NT2/D1 (cell line): ENCODE measurements around the gene PRDM11.

Experiments
- DNase-seq: peaks from one replicate; pipeline ENCODE4 v3.0.0-alpha.2; 2011; ENCODE audit warnings: low read depth, low spot score
- H3K27me3 ChIP-seq: 2 replicates; pipeline ENCODE4 v1.6.0; 2011; ENCODE audit warnings: mild to moderate bottlenecking; ENCODE audit not compliant: insufficient read length, insufficient read depth
- H3K36me3 ChIP-seq: 2 replicates; pipeline ENCODE4 v1.6.1; 2011; ENCODE audit warnings: mild to moderate bottlenecking, low read length, mixed read lengths; ENCODE audit not compliant: insufficient read depth, insufficient read length
- H3K4me1 ChIP-seq: 2 replicates; pipeline ENCODE4 v1.5.1; 2011; ENCODE audit not compliant: insufficient read depth, insufficient read length
- H3K4me3 ChIP-seq: 2 replicates; pipeline ENCODE4 v1.5.1; 2011; ENCODE audit warnings: low read depth; ENCODE audit not compliant: insufficient read length
- H3K9ac ChIP-seq: 2 replicates; pipeline ENCODE4 v1.6.0; 2011; ENCODE audit warnings: low read depth; ENCODE audit not compliant: insufficient read length
- H3K9me3 ChIP-seq: 2 replicates; pipeline ENCODE4 v1.5.1; 2011; ENCODE audit warnings: mild to moderate bottlenecking, low read length; ENCODE audit not compliant: insufficient read depth
- SUZ12 ChIP-seq: IDR thresholded peaks from 2 replicates; pipeline ENCODE4 v1.6.1; 2011; ENCODE audit not compliant: insufficient read length, insufficient read depth; ENCODE audit errors: extremely low read depth
- YY1 ChIP-seq: IDR thresholded peaks from 2 replicates; pipeline ENCODE4 v1.6.1; 2011; ENCODE audit not compliant: insufficient read length, insufficient read depth
- ZNF274 ChIP-seq: IDR thresholded peaks from 2 replicates; pipeline ENCODE4 v1.6.1; 2011; ENCODE audit warnings: mild to moderate bottlenecking, low read depth, low read length

The PRDM11 gene

DNA sequence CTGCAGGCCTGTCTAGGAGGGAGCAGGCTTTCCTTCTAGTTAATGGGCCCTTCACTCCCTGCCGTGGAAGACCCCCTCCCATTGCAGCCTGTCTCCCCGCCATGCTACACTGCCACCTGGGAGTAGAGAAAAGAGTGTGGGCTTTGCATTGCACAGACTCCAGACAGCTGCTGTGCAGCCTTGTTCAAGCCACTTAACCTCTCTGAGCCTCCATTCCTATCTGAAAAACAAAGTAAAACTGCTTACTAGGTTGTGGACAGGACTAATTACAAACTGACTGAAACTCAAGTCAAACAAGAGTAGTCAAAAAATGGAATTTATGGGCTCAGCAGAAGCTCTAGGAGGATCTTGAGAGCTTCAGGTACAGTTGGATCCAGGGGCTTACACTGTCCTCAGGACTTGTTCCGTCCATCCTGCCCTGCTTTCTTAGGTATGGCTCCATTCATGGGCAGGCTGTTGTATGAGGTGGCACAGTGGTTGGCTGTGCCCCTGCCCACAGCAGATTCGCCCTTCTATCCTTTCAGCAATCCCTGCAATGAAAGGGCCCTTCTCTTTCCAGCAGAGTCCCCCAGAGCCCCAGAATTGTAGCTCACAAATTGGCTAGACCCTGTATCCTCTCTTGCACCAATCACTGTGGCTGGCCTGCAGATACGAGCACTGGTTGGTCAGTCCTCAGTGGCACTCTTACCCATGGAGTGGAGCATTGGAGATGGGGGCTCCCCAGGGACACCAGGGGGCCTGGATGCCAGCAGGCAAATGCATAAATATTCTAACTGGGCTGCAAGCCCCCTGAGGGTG lies 19.6 kb downstream of the PRDM11 start:
- no peaks in the 10 kb centered on the region for H3K36me3 ChIP-seq
- no peaks in the 10 kb centered on the region for H3K9me3 ChIP-seq
- peaks cover 7% of the 10 kb centered on the region for H3K4me1 ChIP-seq
- no peaks in the 10 kb centered on the region for H3K27me3 ChIP-seq
- no peak for DNase-seq
- no peak overlapping the region for H3K9ac ChIP-seq
- no peak overlapping the region for H3K4me3 ChIP-seq
- TF ChIP-seq YY1 (no peak), SUZ12 (no peak), ZNF274 (no peak)

DNA sequence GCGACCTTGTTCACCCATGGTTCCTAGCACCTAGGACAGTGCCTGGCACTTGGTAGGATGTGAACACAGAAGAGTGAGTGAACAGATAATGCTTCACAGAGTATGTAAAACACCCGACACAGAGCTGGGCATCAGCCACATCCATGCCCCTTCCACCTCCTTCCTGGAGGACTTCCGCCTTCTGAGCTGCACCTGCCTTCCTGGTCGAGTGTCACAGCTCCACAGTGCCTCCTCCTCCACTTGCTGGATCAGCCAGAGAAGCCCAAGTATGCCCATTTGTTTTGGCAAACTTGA lies 20.1 kb downstream of the PRDM11 start:
- Histone ChIP-seq H3K4me3 (no peak overlapping the region), H3K36me3 (no peaks in the 10 kb centered on the region), H3K4me1 (peaks cover 3% of the 10 kb centered on the region), H3K9me3 (no peaks in the 10 kb centered on the region), H3K9ac (no peak overlapping the region), H3K27me3 (no peaks in the 10 kb centered on the region)
- TF ChIP-seq ZNF274 = no peak
- TF ChIP-seq SUZ12 = no peak
- no peak for DNase-seq

DNA sequence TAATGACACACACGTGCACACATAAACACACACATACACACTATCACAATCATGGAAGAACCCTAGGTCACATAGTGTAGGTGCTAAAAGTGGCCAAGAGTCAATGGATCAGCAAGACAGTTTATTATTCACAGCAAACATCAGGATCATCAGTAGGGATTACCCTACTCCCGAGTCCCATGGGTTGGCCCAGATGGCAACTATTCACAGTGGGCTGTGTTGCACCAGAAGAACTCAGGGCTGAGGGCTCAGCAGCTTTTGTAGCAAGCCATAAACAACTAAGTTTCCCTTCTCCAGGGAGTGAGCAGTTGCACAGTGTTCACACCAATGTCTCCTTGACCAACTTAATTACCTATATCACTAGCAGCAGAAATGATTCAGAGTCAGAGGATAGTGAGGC lies 20.8 kb downstream of the PRDM11 start:
- Histone ChIP-seq H3K9ac (no peak overlapping the region), H3K9me3 (no peaks in the 10 kb centered on the region), H3K4me3 (no peak overlapping the region), H3K27me3 (no peaks in the 10 kb centered on the region), H3K36me3 (no peaks in the 10 kb centered on the region), H3K4me1 (peaks cover 2% of the 10 kb centered on the region)
- TF ChIP-seq YY1 = no peak
- no peak for TF ChIP-seq SUZ12
- no peak for TF ChIP-seq ZNF274
- DNase-seq = no peak

DNA sequence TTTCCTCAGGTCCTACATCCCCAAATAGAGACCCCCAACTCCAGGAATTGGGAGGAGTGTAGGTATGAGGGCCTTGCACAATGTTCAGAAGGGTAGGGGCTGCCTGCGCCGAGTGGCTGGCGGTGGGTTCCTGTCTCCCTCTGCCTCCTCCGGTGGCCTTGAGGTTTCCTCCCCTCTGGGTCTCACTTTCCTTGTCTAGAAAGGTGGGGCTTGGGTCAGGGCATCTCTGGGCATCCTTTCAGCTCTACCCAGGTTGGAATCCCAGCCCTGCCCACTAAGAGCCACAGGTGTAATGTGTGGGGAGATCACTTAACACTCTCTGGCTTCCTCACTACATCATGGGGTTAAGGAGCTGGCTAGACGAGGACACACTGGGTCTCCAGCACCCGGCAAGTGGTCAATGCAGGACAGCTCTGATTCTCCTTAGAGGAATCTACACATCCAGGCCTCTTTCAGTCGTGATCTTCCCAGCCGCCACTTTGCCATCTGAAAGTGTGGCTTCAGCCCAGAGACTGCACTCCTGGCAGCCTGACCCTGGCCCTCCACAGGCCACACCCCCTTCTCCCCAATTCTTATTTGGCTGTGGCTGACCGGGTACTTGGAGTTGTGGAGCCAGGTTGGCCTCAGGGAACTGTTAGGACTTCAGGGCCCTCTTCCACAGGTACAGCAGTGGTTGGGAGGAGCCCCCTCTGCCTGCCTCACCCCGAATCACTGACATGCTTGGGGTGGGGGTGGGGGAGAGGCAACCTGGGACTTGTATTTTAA lies 22.1 kb downstream of the PRDM11 start:
- no peaks in the 10 kb centered on the region for H3K9me3 ChIP-seq
- DNase-seq = no peak
- H3K4me3 ChIP-seq = no peak overlapping the region
- H3K9ac ChIP-seq = no peak overlapping the region
- H3K27me3 ChIP-seq = no peaks in the 10 kb centered on the region
- peaks cover 2% of the 10 kb centered on the region for H3K4me1 ChIP-seq
- H3K36me3 ChIP-seq = no peaks in the 10 kb centered on the region
- TF ChIP-seq ZNF274 = no peak

DNA sequence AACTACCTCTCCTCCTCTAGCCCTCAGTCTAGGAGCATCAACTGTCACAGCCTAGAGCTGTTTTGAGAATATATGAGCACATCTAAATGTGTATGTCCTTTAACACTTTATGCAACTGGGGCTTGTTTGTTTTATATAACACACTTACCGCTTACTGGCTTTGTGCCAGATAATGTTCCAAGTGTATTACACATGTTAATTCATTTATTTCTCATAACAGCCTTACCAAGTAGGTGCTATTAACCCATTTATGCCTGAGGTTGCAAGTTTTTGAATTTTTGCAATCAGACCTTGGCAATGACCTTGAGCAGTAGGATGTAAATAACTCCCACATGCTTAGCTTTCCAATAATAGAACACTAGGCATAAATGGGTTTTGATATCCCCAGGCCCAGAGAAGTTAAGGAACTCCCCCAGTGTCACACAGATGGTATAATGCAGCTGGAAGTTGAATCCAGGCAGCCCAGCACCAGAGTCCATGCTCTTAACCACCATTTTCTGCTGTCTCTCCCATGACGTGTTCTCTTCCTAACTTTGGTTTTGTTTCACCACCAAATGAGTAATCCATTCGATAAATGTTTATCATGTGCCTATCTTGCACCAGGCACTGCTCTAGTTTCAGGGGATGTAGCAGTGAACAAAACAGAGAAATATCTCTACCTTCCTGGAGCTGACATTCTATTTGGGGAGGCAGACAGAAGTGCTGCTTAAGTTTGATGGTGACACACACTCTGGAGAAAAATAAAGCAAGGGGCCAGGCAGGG lies 23.1 kb downstream of the PRDM11 start:
- Histone ChIP-seq H3K27me3 (no peaks in the 10 kb centered on the region), H3K9ac (no peak overlapping the region), H3K9me3 (no peaks in the 10 kb centered on the region), H3K36me3 (no peaks in the 10 kb centered on the region), H3K4me3 (no peak overlapping the region), H3K4me1 (peaks cover 2% of the 10 kb centered on the region)
- no peak for DNase-seq
- TF ChIP-seq ZNF274 (no peak), SUZ12 (no peak), YY1 (no peak)

DNA sequence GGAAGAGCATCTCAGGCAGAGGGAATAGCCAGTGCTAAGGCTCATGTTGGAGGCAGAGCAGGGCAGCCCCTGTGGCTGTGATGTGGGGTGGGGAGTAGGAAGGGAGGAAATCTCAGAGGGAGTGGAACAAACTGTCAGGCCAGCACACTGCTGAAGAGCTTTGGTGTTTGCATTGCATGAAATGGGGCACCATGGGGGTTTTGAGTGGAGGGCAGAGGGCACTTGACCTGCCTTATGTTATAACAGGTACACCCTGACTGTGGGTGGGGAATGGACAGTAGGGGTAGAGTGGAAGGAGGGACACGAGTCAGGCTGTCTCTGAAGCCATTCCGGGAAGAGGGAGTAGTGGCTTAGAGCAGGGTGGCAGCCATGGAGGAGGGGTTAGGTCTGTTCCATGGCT lies 24.0 kb downstream of the PRDM11 start:
- Histone ChIP-seq H3K9ac (no peak overlapping the region), H3K4me3 (no peak overlapping the region), H3K4me1 (peaks cover 2% of the 10 kb centered on the region), H3K36me3 (no peaks in the 10 kb centered on the region), H3K9me3 (no peaks in the 10 kb centered on the region), H3K27me3 (no peaks in the 10 kb centered on the region)
- TF ChIP-seq ZNF274 (no peak), YY1 (no peak), SUZ12 (no peak)
- no peak for DNase-seq

DNA sequence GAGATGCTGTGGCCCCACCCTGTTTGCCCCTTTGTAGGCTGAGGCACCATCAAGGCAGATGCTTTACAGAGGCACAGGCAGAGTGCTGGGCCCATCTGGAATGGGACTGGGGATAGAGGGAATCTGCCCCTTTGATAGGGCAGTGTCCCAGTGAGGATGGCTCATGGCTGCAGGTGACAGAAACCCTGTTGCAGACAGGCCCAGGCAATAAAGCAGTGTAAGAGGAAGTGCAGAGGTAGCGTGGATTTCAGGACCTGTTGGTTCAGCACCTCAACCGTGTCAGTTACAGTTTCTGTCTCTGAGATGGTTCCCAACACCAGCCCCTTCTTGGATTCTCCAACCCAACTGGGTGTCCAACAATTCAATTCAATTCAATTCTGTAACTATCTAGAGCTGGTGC lies 25.1 kb downstream of the PRDM11 start:
- H3K9me3 ChIP-seq = no peaks in the 10 kb centered on the region
- no peaks in the 10 kb centered on the region for H3K36me3 ChIP-seq
- H3K4me1 ChIP-seq = peaks cover 2% of the 10 kb centered on the region
- no peaks in the 10 kb centered on the region for H3K27me3 ChIP-seq
- TF ChIP-seq SUZ12 = no peak
- TF ChIP-seq YY1 = no peak
- no peak for TF ChIP-seq ZNF274
- H3K4me3 ChIP-seq = no peak overlapping the region
- no peak for DNase-seq
- H3K9ac ChIP-seq = no peak overlapping the region
